K562 (cell line): ENCODE data around the gene PCDH12. TPM values are rescaled to one million over a fixed set of nuclear protein-coding genes. Genes with fewer than 3 reads are reported as not detected.
A peak's percentile ranks its signal among the peaks of the same experiment; 100 is the strongest.

ENCODE experiments used
- CTCF ChIP-seq, 3 experiments: IDR thresholded peaks in 2 of 3; conservative IDR thresholded peaks in 1 of 3; 2 replicates each; pipeline ENCODE4 v1.5.1; 2011 to 2012; ENCODE audit warnings: low read length in 3 of 3, mild to moderate bottlenecking in 3 of 3, control low read depth in 2 of 3, improper control_type of control experiment in 1 of 3, inconsistent platforms in 1 of 3, low read depth in 1 of 3, mixed read lengths in 1 of 3, moderate library complexity in 1 of 3; ENCODE audit not compliant: insufficient read depth in 2 of 3
- E2F5 ChIP-seq: sonication (generic); formaldehyde crosslinking; IDR thresholded peaks from 2 replicates; pipeline ENCODE4 v1.8.0; 2022; ENCODE audit warnings: mild to moderate bottlenecking, missing genetic modification reagents
- FIP1L1 ChIP-seq: fragments of 200-400 bp; formaldehyde crosslinking; IDR thresholded peaks from 2 replicates; pipeline ENCODE4 v1.6.1; 2018; ENCODE audit warnings: mild to moderate bottlenecking, low read depth, low read length; ENCODE audit not compliant: poor library complexity, severe bottlenecking
- MCM7 ChIP-seq, 2 experiments: fragments of 450-650 bp; IDR thresholded peaks; 2 replicates each; pipeline ENCODE4 v1.6.1; 2016 to 2018
- MED1 ChIP-seq: sonication (generic); formaldehyde crosslinking; IDR thresholded peaks from 2 replicates; pipeline ENCODE4 v1.8.1; 2023; ENCODE audit warnings: missing genetic modification reagents, borderline replicate concordance
- POLR2AphosphoS5 ChIP-seq: IDR thresholded peaks from 2 replicates; pipeline ENCODE4 v1.6.1; 2011; ENCODE audit warnings: mild to moderate bottlenecking, low read depth, low read length, moderate library complexity; ENCODE audit not compliant: control insufficient read depth, insufficient read depth
- PRDM10 ChIP-seq: fragments of 450-650 bp; IDR thresholded peaks from 2 replicates; pipeline ENCODE4 v1.6.1; 2018; ENCODE audit not compliant: partially characterized antibody
- PRPF4 ChIP-seq: fragments of 200-400 bp; formaldehyde crosslinking; IDR thresholded peaks from one replicate; pipeline ENCODE4 v1.6.1; 2017; ENCODE audit warnings: low read length, low read depth, mild to moderate bottlenecking; ENCODE audit not compliant: insufficient read depth, poor library complexity, severe bottlenecking
- RBM14 ChIP-seq: fragments of 200-400 bp; formaldehyde crosslinking; IDR thresholded peaks from 2 replicates; pipeline ENCODE4 v1.6.1; 2018; ENCODE audit warnings: low read depth, mild to moderate bottlenecking, low read length, moderate library complexity, borderline replicate concordance; ENCODE audit not compliant: insufficient read depth
- SMARCA5 ChIP-seq: fragments of 450-650 bp; IDR thresholded peaks from 2 replicates; pipeline ENCODE4 v1.6.1; 2016
- SMARCC2 ChIP-seq: fragments of 450-650 bp; IDR thresholded peaks from 2 replicates; pipeline ENCODE4 v1.6.1; 2017; ENCODE audit warnings: antibody characterized with exemption, moderate library complexity, mild to moderate bottlenecking, low read depth
- TAF1 ChIP-seq: IDR thresholded peaks from 2 replicates; pipeline ENCODE4 v1.6.1; 2011; ENCODE audit warnings: mild to moderate bottlenecking, low read length, moderate library complexity; ENCODE audit not compliant: insufficient read depth, control insufficient read depth, severe bottlenecking; ENCODE audit errors: extremely low read depth
- TCFL5 ChIP-seq: fragments of 250-450 bp; sonication (Bioruptor Pico); conservative IDR thresholded peaks from 2 replicates; pipeline ENCODE4 v1.6.1; 2021; ENCODE audit warnings: mild to moderate bottlenecking, moderate library complexity, matching md5 sums
- TFAM ChIP-seq: fragments of 250-450 bp; sonication (Bioruptor Pico); conservative IDR thresholded peaks from 2 replicates; pipeline ENCODE4 v1.5.0; 2021; ENCODE audit warnings: mild to moderate bottlenecking, moderate library complexity
- ZBTB17 ChIP-seq: fragments of 450-650 bp; formaldehyde crosslinking; IDR thresholded peaks from 2 replicates; pipeline ENCODE4 v1.4.0; 2020; ENCODE audit warnings: mild to moderate bottlenecking
- ZNF583 ChIP-seq: fragments of 250-450 bp; sonication (Bioruptor Pico); IDR thresholded peaks from 2 replicates; pipeline ENCODE4 v1.4.0; 2020
- ZNF589 ChIP-seq: fragments of 200-800 bp; sonication (Bioruptor generic); IDR thresholded peaks from 2 replicates; pipeline ENCODE4 v1.6.1; 2016; ENCODE audit warnings: low read depth, missing genetic modification characterization, missing compliant biosample characterization
- ZNF655 ChIP-seq: fragments of 250-450 bp; sonication (Bioruptor Pico); IDR thresholded peaks from 2 replicates; pipeline ENCODE4 v1.5.0; 2021
- ZNF717 ChIP-seq: fragments of 250-450 bp; sonication (Bioruptor Pico); IDR thresholded peaks from 2 replicates; pipeline ENCODE4 v1.5.0; 2021
- ZNF75A ChIP-seq: fragments of 450-650 bp; formaldehyde crosslinking; IDR thresholded peaks from 2 replicates; pipeline ENCODE4 v1.4.0; 2020; ENCODE audit warnings: mild to moderate bottlenecking
- ZNF79 ChIP-seq: fragments of 250-450 bp; sonication (Bioruptor Pico); IDR thresholded peaks from 2 replicates; pipeline ENCODE4 v1.4.0; 2020; ENCODE audit warnings: low read depth, mild to moderate bottlenecking, moderate library complexity
- polyA plus RNA-seq, 8 experiments: library from polyadenylated mRNA; depleted of rRNA in 4 of 8; stranded (reverse) in 5 of 8; unstranded in 3 of 8; fragments of >200 nt; fragmentation: Nextera tagmentation in 2 of 8; fragmentation: Illumina TruSeq in 1 of 8; extraction: Ambion mirVana in 2 of 8; extraction: Trizol in 1 of 8; gene quantifications; 2 replicates each; pipeline versions ENCODE4 v1.2.1 to v1.2.3, GENCODE V29; 2011 to 2014; ENCODE audit warnings: inconsistent platforms in 1 of 8, missing spikeins in 1 of 8
- total RNA-seq, 7 experiments: library from RNA; depleted of rRNA in 6 of 7; stranded (reverse); fragments of >200 nt in 6 of 7; fragmentation: Illumina TruSeq in 2 of 7; extraction: Trizol in 2 of 7; gene quantifications; 2 replicates each; pipeline versions ENCODE4 v1.2.1 to v1.2.3, GENCODE V29; 2011 to 2021; ENCODE audit warnings: low replicate concordance in 1 of 7

PCDH12 gene
- total and polyA plus RNA-seq, 9 of the 15 experiments (the other 6 are each of a cell fraction or from before 2014, with no cell fraction given), result 0.01 to 0.04 (median 0.01) TPM; not detected in 4

- no peak for TF ChIP-seq PRDM10
- TF ChIP-seq E2F5 (CRISPR knock-in tag), result no peak
- no peak for TF ChIP-seq MED1 (CRISPR knock-in tag)
- no peak for TF ChIP-seq ZNF655 (CRISPR knock-in tag)
- TF ChIP-seq FIP1L1, result no peak
- no peak for TF ChIP-seq ZNF75A
- TF ChIP-seq SMARCA5, result no peak
- TF ChIP-seq TFAM, result no peak
- TF ChIP-seq TCFL5 (CRISPR knock-in tag), result no peak
- no peak for TF ChIP-seq SMARCC2
- TF ChIP-seq CTCF (IDR thresholded peaks at IDR 0.05 in 2 of 3, conservative IDR thresholded peaks at IDR 0.05 in 1 of 3; ENCODE audit: insufficient read depth in 2 of 3, low read depth in 1 of 3, low read length in 3 of 3), result peak; percentile 58 to 71 (median 65)
- no peak for TF ChIP-seq ZNF717 (CRISPR knock-in tag)
- TF ChIP-seq MCM7 (IDR thresholded peaks at IDR 0.05), result no peak
- TF ChIP-seq ZNF589 (CRISPR knock-in tag), result no peak
- TF ChIP-seq POLR2AphosphoS5, result no peak
- no peak for TF ChIP-seq TAF1
- TF ChIP-seq ZNF79, result no peak
- TF ChIP-seq PRPF4, result no peak
- TF ChIP-seq ZBTB17 (CRISPR knock-in tag), result no peak
- no peak for TF ChIP-seq RBM14
- no peak for TF ChIP-seq ZNF583
These were observed 43.7 kb downstream of the PCDH12 start (continued) for GRCh38 chr5:141914199-141914743.
